Measurements from ENCODE around the gene PFKFB3. TPM values are rescaled to one million over a fixed set of nuclear protein-coding genes. Genes with fewer than 3 reads are reported as not detected.
A peak's percentile ranks its signal among the peaks of the same experiment; 100 is the strongest.

PFKFB3 gene
- total and polyA plus RNA-seq, 2 of the 13 experiments (the other 11 are each of a cell fraction or from before 2014, with no cell fraction given), result 1.2 to 13.3 TPM

DNA sequence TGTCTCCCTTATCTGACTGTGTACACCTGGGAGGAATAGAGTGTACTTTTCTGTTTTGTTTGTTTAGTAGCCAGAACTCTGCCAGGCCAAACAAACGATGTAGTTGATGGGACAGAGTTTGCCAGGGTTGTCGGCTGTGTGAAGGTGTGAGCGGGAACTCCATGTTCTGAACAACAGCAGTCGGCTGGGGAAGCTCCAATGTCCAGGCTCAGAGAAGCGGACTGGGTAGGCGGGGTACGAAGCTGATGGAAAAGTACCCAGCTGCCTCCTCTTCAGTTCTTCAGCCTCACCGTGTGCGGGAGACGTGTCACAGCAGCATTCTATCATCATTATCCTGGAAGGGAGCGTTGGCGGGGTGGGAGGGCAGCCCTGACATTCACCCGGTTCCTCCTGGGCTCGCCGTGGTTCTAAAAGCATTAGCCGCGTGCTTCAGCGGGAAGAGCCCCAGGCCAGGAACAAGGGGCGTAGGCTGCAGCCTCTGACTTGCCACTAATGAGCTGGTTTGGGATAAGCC, 52.9 kb downstream of the PFKFB3 start:
- no TSS peak for BruUV-seq (replicated peaks)
- Histone ChIP-seq H3K4me2 (ENCODE audit: low read depth, low read length) (no peak overlapping the region), H4K20me1 (ENCODE audit: insufficient read depth, low read length) (no peaks in the 10 kb centered on the region), H3K4me1 (ENCODE audit: insufficient read depth, low read length) (peaks cover 19% of the 10 kb centered on the region; the same call in 1 of the 2 replicates), H3K4me3 (replicated peaks in 1 of 3; ENCODE audit: insufficient read depth in 1 of 3, low read depth in 2 of 3, low read length in 3 of 3) (no peak overlapping the region), H3K79me2 (ENCODE audit: insufficient read depth, low read length) (no peaks in the 10 kb centered on the region), H2AFZ (ENCODE audit: low read length) (no peak overlapping the region), H3K27ac (ENCODE audit: extremely low read length, insufficient read depth, low read length) (no peak overlapping the region), H3K36me3 (replicated peaks in 1 of 2; ENCODE audit: control insufficient read depth in 1 of 2, insufficient read depth in 2 of 2, low read length in 2 of 2) (no peaks in the 10 kb centered on the region), H3K9ac (ENCODE audit: insufficient read depth, low read depth, low read length) (no peak overlapping the region), H3K27me3 (ENCODE audit: control insufficient read depth in 1 of 2, insufficient read depth in 2 of 2, low read length in 2 of 2) (peaks cover 2 to 15% of the 10 kb centered on the region in 2 experiments; a peak in 4 of 5 replicates), H3K9me3 (ENCODE audit: low read length) (no peaks in the 10 kb centered on the region)
- TF ChIP-seq ZNF709 (CRISPR knock-in tag; IDR thresholded peaks at IDR 0.05) (no peak), ZBTB33 (CRISPR knock-in tag; IDR thresholded peaks at IDR 0.05) (peak; percentile 60; the same call in 1 of the 2 replicates), ZBTB37 (CRISPR knock-in tag; IDR thresholded peaks at IDR 0.05) (peak; percentile 81)
- TF ChIP-seq, protein P1, sequence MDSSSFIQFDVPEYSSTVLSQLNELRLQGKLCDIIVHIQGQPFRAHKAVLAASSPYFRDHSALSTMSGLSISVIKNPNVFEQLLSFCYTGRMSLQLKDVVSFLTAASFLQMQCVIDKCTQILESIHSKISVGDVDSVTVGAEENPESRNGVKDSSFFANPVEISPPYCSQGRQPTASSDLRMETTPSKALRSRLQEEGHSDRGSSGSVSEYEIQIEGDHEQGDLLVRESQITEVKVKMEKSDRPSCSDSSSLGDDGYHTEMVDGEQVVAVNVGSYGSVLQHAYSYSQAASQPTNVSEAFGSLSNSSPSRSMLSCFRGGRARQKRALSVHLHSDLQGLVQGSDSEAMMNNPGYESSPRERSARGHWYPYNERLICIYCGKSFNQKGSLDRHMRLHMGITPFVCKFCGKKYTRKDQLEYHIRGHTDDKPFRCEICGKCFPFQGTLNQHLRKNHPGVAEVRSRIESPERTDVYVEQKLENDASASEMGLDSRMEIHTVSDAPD (CRISPR knock-in tag; IDR thresholded peaks at IDR 0.05), result peak; percentile 65; the same call in 1 of the 2 replicates
- intact Hi-C loops (cut with micrococcal nuclease; ENCODE audit: unreplicated experiment), result no loop called here
- in situ Hi-C loops (cut with HindIII; ENCODE audit: extremely low pct_ligation_motif_present, low pct_unique_long_range_greater_than_20kb), result no loop called here
- ATAC-seq (peak; percentile 38; the same call in 2 of the 3 replicates), FAIRE-seq (no peak), DNase-seq (ENCODE audit: low spot score) (no peak)
- CTCF ChIA-PET (ENCODE audit: low intra/inter-chr PET ratio, low total read pairs), result no interaction called here
- POLR2A ChIA-PET, result no interaction called here
- whole genome bisulfite sequencing (ENCODE audit: low lambda C conversion rate), result 51% methylated on average over 13 of the region's 19 CpGs
